Liver (tissue), 9 donors: ENCODE measurements around the gene AFF4. TPM values are rescaled to one million over a fixed set of nuclear protein-coding genes. Genes with fewer than 3 reads are reported as not detected.

Experiments
- DNase-seq: peaks from one replicate; pipeline ENCODE4 v3.0.0-alpha.2; 2017; ENCODE audit warnings: low spot score
- H3K27ac ChIP-seq, 2 donors: one replicate each; pipeline ENCODE4 v1.7.0; 2013; ENCODE audit warnings: inconsistent platforms in 2 of 2, low read length in 2 of 2, control low read depth in 1 of 2, low read depth in 1 of 2, mild to moderate bottlenecking in 1 of 2
- H3K27me3 ChIP-seq, 4 donors: one replicate each; pipeline versions ENCODE4 v1.6.1 to v1.7.0; 2013; ENCODE audit warnings: low read length in 3 of 4, inconsistent platforms in 1 of 4, mild to moderate bottlenecking in 1 of 4, moderate library complexity in 1 of 4; ENCODE audit not compliant: control insufficient read depth in 4 of 4, insufficient read depth in 4 of 4
- H3K36me3 ChIP-seq, 4 donors: one replicate each; pipeline versions ENCODE4 v1.6.1 to v1.7.0; 2013; ENCODE audit warnings: low read length in 3 of 4, mild to moderate bottlenecking in 3 of 4, low read depth in 1 of 4, moderate library complexity in 1 of 4; ENCODE audit not compliant: control insufficient read depth in 4 of 4, insufficient read depth in 3 of 4
- H3K4me1 ChIP-seq, 4 donors: one replicate each; pipeline versions ENCODE4 v1.6.1 to v1.7.0; 2013; ENCODE audit warnings: low read length in 3 of 4, mild to moderate bottlenecking in 3 of 4, moderate library complexity in 1 of 4; ENCODE audit not compliant: control insufficient read depth in 4 of 4, insufficient read depth in 4 of 4
- H3K4me3 ChIP-seq, 3 donors: one replicate each; pipeline versions ENCODE4 v1.6.1 to v1.7.0; 2013; ENCODE audit warnings: low read length in 3 of 3, control low read depth in 1 of 3, low read depth in 1 of 3, mild to moderate bottlenecking in 1 of 3
- H3K9ac ChIP-seq, 2 donors: one replicate each; pipeline ENCODE4 v1.7.0; 2013; ENCODE audit warnings: low read length in 2 of 2, mild to moderate bottlenecking in 2 of 2, moderate library complexity in 2 of 2, control low read depth in 1 of 2, low read depth in 1 of 2
- H3K9me3 ChIP-seq, 4 donors: one replicate each; pipeline versions ENCODE4 v1.6.1 to v1.7.0; 2013; ENCODE audit warnings: low read length in 3 of 4; ENCODE audit not compliant: control insufficient read depth in 4 of 4
- EGR1 ChIP-seq, 2 donors: IDR thresholded peaks; 2 replicates each; pipeline ENCODE4 v1.6.1; 2016 to 2018; ENCODE audit warnings: antibody characterized with exemption in 2 of 2, low read depth in 2 of 2
- FOXA1 ChIP-seq: IDR thresholded peaks from 2 replicates; pipeline ENCODE4 v1.6.1; 2016; ENCODE audit warnings: antibody characterized with exemption
- FOXA2 ChIP-seq: IDR thresholded peaks from 2 replicates; pipeline ENCODE4 v1.6.1; 2016; ENCODE audit warnings: antibody characterized with exemption
- GABPA ChIP-seq, 2 donors: IDR thresholded peaks in 1 of 2; conservative IDR thresholded peaks in 1 of 2; 2 replicates each; pipeline ENCODE4 v1.6.1; 2016; ENCODE audit warnings: antibody characterized with exemption in 2 of 2, mild to moderate bottlenecking in 1 of 2, moderate library complexity in 1 of 2
- HNF4A ChIP-seq, 2 donors: conservative IDR thresholded peaks; 2 replicates each; pipeline ENCODE4 v1.6.1; 2016; ENCODE audit warnings: antibody characterized with exemption in 2 of 2, mild to moderate bottlenecking in 2 of 2
- HNF4G ChIP-seq: IDR thresholded peaks from 2 replicates; pipeline ENCODE4 v1.6.1; 2016; ENCODE audit warnings: antibody characterized with exemption
- NR2F2 ChIP-seq: IDR thresholded peaks from 2 replicates; pipeline ENCODE4 v1.6.1; 2016; ENCODE audit warnings: antibody characterized with exemption
- RAD21 ChIP-seq, 2 donors: IDR thresholded peaks; 2 replicates each; pipeline ENCODE4 v1.6.1; 2016; ENCODE audit warnings: antibody characterized with exemption in 2 of 2, mild to moderate bottlenecking in 2 of 2
- RXRA ChIP-seq, 2 donors: IDR thresholded peaks; 2 replicates each; pipeline ENCODE4 v1.6.1; 2017 to 2018; ENCODE audit warnings: antibody characterized with exemption in 2 of 2, mild to moderate bottlenecking in 1 of 2
- SP1 ChIP-seq: IDR thresholded peaks from 2 replicates; pipeline ENCODE4 v1.6.1; 2018; ENCODE audit warnings: antibody characterized with exemption, mild to moderate bottlenecking
- TAF1 ChIP-seq: conservative IDR thresholded peaks from 2 replicates; pipeline ENCODE4 v1.6.1; 2016; ENCODE audit warnings: antibody characterized with exemption, mild to moderate bottlenecking
- YY1 ChIP-seq: IDR thresholded peaks from 2 replicates; pipeline ENCODE4 v1.6.1; 2016; ENCODE audit warnings: antibody characterized with exemption, mild to moderate bottlenecking
- ZBTB33 ChIP-seq: IDR thresholded peaks from 2 replicates; pipeline ENCODE4 v1.6.1; 2016; ENCODE audit warnings: antibody characterized with exemption
- WGBS: extraction: QIAGEN DNeasy Blood & Tissue Kit; methylation state at CpG from one replicate; pipeline ENCODE4 v1.1.7; 2013; 5-methylcytosine and 5-hydroxymethylcytosine counted together
- polyA plus RNA-seq, 2 donors: library from polyadenylated mRNA; stranded (reverse) in 1 of 2; unstranded in 1 of 2; fragments of 200-250 nt in 1 of 2; fragments of >200 nt in 1 of 2; fragmentation: Nextera tagmentation in 1 of 2; extraction: Ambion mirVana in 1 of 2; gene quantifications; one replicate each; pipeline versions ENCODE4 v1.2.1 to v1.2.3, GENCODE V29; 2013 to 2015
- total RNA-seq, 2 donors: library from RNA; depleted of rRNA; stranded (reverse); fragments of >200 nt; gene quantifications; one replicate each; pipeline ENCODE4 v1.2.3, GENCODE V29; 2014
- TF ChIP-seq, protein P1 (sequence below): IDR thresholded peaks from 2 replicates; pipeline ENCODE4 v1.6.1; 2016; ENCODE audit warnings: antibody characterized with exemption
- TF ChIP-seq, protein P2 (sequence below): fragments of 150-350 bp; IDR thresholded peaks from 2 replicates; pipeline ENCODE4 v1.5.1; 2017; ENCODE audit warnings: improper control_type of control experiment, low read depth, low read length; ENCODE audit not compliant: missing input control
- TF ChIP-seq, protein P3 (sequence below): IDR thresholded peaks from 2 replicates; pipeline ENCODE4 v1.6.1; 2016; ENCODE audit warnings: antibody characterized with exemption
- donor health status: healthy.
- donor health status: healthy.
- donor health status: healthy.
- donor health status: healthy.
- donor health status: healthy.

Gene AFF4
- total and polyA plus RNA-seq, 4 donors = 5.5 to 19.1 (median 16.9) TPM

GRCh38 chr5:133006653-133007052 is 43.2 kb upstream of the AFF4 start:
- Histone ChIP-seq H3K4me1 (no peaks in the 10 kb centered on the region), H3K9ac (no peak overlapping the region), H3K27ac (no peak overlapping the region), H3K4me3 (no peak overlapping the region), H3K36me3 (peaks cover 0 to 5% (median 4%) of the 10 kb centered on the region in 4 donors), H3K27me3 (no peaks in the 10 kb centered on the region), H3K9me3 (no peaks in the 10 kb centered on the region)
- 85% methylated on average over 1 of the region's 1 CpG for WGBS
- no peak for DNase-seq
- TF ChIP-seq NR2F2 (no peak), RAD21 (IDR thresholded peaks at IDR 0.05) (no peak), TAF1 (no peak), HNF4G (no peak), GABPA (IDR thresholded peaks at IDR 0.05 in 1 of 2, conservative IDR thresholded peaks at IDR 0.05 in 1 of 2) (no peak), FOXA2 (no peak)
- TF ChIP-seq, protein P1, sequence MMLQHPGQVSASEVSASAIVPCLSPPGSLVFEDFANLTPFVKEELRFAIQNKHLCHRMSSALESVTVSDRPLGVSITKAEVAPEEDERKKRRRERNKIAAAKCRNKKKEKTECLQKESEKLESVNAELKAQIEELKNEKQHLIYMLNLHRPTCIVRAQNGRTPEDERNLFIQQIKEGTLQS = no peak
- TF ChIP-seq, protein P2, sequence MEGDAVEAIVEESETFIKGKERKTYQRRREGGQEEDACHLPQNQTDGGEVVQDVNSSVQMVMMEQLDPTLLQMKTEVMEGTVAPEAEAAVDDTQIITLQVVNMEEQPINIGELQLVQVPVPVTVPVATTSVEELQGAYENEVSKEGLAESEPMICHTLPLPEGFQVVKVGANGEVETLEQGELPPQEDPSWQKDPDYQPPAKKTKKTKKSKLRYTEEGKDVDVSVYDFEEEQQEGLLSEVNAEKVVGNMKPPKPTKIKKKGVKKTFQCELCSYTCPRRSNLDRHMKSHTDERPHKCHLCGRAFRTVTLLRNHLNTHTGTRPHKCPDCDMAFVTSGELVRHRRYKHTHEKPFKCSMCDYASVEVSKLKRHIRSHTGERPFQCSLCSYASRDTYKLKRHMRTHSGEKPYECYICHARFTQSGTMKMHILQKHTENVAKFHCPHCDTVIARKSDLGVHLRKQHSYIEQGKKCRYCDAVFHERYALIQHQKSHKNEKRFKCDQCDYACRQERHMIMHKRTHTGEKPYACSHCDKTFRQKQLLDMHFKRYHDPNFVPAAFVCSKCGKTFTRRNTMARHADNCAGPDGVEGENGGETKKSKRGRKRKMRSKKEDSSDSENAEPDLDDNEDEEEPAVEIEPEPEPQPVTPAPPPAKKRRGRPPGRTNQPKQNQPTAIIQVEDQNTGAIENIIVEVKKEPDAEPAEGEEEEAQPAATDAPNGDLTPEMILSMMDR = no peak

DNA sequence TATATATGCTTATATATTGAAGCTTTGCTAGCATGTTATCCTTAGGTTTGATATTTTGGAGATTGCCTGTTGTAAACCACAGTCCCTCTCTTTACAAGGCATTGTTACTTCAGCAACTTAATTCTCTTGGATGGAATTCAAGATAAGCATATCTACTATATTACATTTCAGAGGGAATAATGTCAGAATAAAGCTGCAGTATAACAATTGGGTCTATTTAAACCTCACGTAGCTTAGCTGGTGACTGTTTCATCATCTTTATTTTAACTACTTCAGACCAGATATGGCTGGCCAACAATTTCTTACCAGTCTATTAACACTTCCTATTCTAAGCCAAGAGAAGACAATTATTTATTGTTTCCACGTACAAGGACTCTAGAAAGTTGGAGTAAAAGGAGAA is 35.8 kb upstream of the AFF4 start:
- Histone ChIP-seq H3K4me1 (no peaks in the 10 kb centered on the region), H3K27me3 (no peaks in the 10 kb centered on the region), H3K9ac (no peak overlapping the region), H3K36me3 (peaks cover 0 to 3% (median under 1%) of the 10 kb centered on the region in 4 donors), H3K27ac (no peak overlapping the region), H3K4me3 (no peak overlapping the region), H3K9me3 (no peaks in the 10 kb centered on the region)
- TF ChIP-seq ZBTB33 (no peak), FOXA1 (no peak), RXRA (IDR thresholded peaks at IDR 0.05) (no peak), SP1 (no peak), HNF4G (no peak), TAF1 (no peak)
- TF ChIP-seq, protein P3, sequence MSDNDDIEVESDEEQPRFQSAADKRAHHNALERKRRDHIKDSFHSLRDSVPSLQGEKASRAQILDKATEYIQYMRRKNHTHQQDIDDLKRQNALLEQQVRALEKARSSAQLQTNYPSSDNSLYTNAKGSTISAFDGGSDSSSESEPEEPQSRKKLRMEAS = no peak
- no peak for DNase-seq
- WGBS = 63% methylated on average over 2 of the region's 2 CpGs

DNA sequence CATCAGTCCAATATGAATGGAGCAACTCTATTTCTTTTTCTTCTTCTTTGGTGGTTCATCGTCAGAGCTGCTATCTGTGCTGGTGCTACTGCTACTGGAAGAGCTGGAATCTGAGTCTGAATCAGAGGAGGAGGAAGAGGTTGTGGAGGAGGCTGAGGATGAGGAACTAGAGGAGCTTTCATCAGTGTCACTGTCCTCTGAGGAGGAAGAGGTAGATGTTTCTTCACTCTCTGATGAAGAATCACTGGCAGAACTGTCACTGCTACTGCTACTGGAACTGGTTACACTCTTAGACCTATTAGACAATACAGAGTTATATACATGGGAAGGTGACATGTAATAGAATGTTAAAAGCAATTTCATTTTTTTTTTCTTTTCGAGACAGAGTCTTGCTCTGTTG is 35.1 kb upstream of the AFF4 start:
- no peaks in the 10 kb centered on the region for H3K9me3 ChIP-seq
- H3K9ac ChIP-seq = no peak overlapping the region
- DNase-seq = no peak
- H3K4me3 ChIP-seq = no peak overlapping the region
- peaks cover 0 to 2% (median under 1%) of the 10 kb centered on the region in 4 donors for H3K36me3 ChIP-seq
- no peak overlapping the region for H3K27ac ChIP-seq
- H3K27me3 ChIP-seq = no peaks in the 10 kb centered on the region
- WGBS = 96% methylated on average over 2 of the region's 2 CpGs
- H3K4me1 ChIP-seq = no peaks in the 10 kb centered on the region
- no peak for TF ChIP-seq FOXA2
- TF ChIP-seq EGR1 (IDR thresholded peaks at IDR 0.05; ENCODE audit: low read depth in 2 of 2) = no peak
- no peak for TF ChIP-seq SP1
- TF ChIP-seq ZBTB33 = no peak
- no peak for TF ChIP-seq YY1
- TF ChIP-seq RXRA (IDR thresholded peaks at IDR 0.05) = no peak
- TF ChIP-seq, protein P2 = no peak
- TF ChIP-seq FOXA1 = no peak
- TF ChIP-seq, protein P1 = no peak
- TF ChIP-seq HNF4A (conservative IDR thresholded peaks at IDR 0.05) = no peak
- TF ChIP-seq RAD21 (IDR thresholded peaks at IDR 0.05) = no peak
- no peak for TF ChIP-seq HNF4G
- no peak for TF ChIP-seq NR2F2
- no peak for TF ChIP-seq TAF1
